H1 (cell line): ENCODE measurements around the gene HES5. TPM values are rescaled to one million over a fixed set of nuclear protein-coding genes. Genes with fewer than 3 reads are reported as not detected.

Experiments used
- CTCF ChIA-PET: fragments of 300-600 bp; sonication (Branson Sonifier 250); formaldehyde crosslinking; loops from one replicate; lab custom pipeline; 2021; ENCODE audit not compliant: partially characterized antibody; lab: Charles Lee
- POLR2A ChIA-PET: fragments of 300-600 bp; sonication (Branson Sonifier 250); formaldehyde crosslinking; loops from one replicate; lab custom pipeline; 2021; ENCODE audit warnings: inconsistent platforms; ENCODE audit not compliant: partially characterized antibody; lab: Charles Lee
- DNase-seq, 2 experiments: peaks; one replicate each; pipeline versions ENCODE4 v3.0.0 to v3.0.0-alpha.2; 2010 to 2022; ENCODE audit warnings: low spot score in 2 of 2, low read depth in 1 of 2, mixed read lengths in 1 of 2
- FAIRE-seq: peaks from 2 replicates; lab custom pipeline; 2011; peaks lifted over from hg19 to GRCh38; lab: Jason Lieb, UNC
- H2AFZ ChIP-seq: 2 replicates; pipeline ENCODE4 v1.8.1; 2012; ENCODE audit warnings: low read length, inconsistent platforms
- H2AK5ac ChIP-seq: 2 replicates; pipeline ENCODE4 v1.6.1; 2013; ENCODE audit warnings: low read depth, low read length
- H2BK120ac ChIP-seq: replicated peaks from 2 replicates; pipeline ENCODE3; 2013; ENCODE audit warnings: low read depth, low read length, inconsistent platforms
- H2BK12ac ChIP-seq: 2 replicates; pipeline ENCODE4 v1.6.1; 2013; ENCODE audit warnings: low read depth, low read length
- H2BK15ac ChIP-seq: 2 replicates; pipeline ENCODE4 v1.6.1; 2013; ENCODE audit warnings: low read length
- H2BK20ac ChIP-seq: 2 replicates; pipeline ENCODE4 v1.6.1; 2013; ENCODE audit warnings: low read length
- H2BK5ac ChIP-seq: 2 replicates; pipeline ENCODE4 v1.6.1; 2013; ENCODE audit warnings: low read depth, low read length
- H3K14ac ChIP-seq: 2 replicates; pipeline ENCODE4 v1.6.1; 2013; ENCODE audit warnings: inconsistent platforms; ENCODE audit not compliant: insufficient read length
- H3K18ac ChIP-seq: 2 replicates; pipeline ENCODE4 v1.6.1; 2013; ENCODE audit warnings: low read length; ENCODE audit errors: extremely low read depth
- H3K23ac ChIP-seq: 2 replicates; pipeline ENCODE4 v1.6.1; 2013; ENCODE audit warnings: inconsistent platforms; ENCODE audit not compliant: insufficient read length
- H3K23me2 ChIP-seq: 2 replicates; pipeline ENCODE4 v1.6.1; 2013; ENCODE audit warnings: low read depth, low read length
- H3K27ac ChIP-seq: 2 replicates; pipeline ENCODE4 v1.6.1; 2011; ENCODE audit warnings: low read depth, low read length, inconsistent platforms
- H3K27me3 ChIP-seq, 4 experiments: replicated peaks in 1 of 4; 1 replicate in 1 of 4; 2 replicates in 3 of 4; pipeline versions ENCODE4 v1.6.1 to v1.8.1; 2011 to 2013; ENCODE audit warnings: low read length in 3 of 4, mild to moderate bottlenecking in 3 of 4, inconsistent platforms in 2 of 4, mixed read lengths in 2 of 4, moderate library complexity in 1 of 4; ENCODE audit not compliant: control insufficient read depth in 3 of 4, insufficient read depth in 3 of 4; ENCODE audit errors: extremely low read depth in 1 of 4
- H3K36me3 ChIP-seq, 4 experiments: 2 replicates each; pipeline versions ENCODE4 v1.6.1 to v1.8.1; 2011 to 2013; ENCODE audit warnings: mild to moderate bottlenecking in 4 of 4, low read length in 3 of 4, moderate library complexity in 2 of 4, control low read depth in 1 of 4, inconsistent platforms in 1 of 4; ENCODE audit not compliant: insufficient read depth in 4 of 4, control insufficient read depth in 2 of 4
- H3K4ac ChIP-seq: replicated peaks from 2 replicates; pipeline ENCODE3; 2013; ENCODE audit warnings: low read length, low read depth, mixed read lengths, inconsistent platforms; ENCODE audit not compliant: insufficient read length
- H3K4me1 ChIP-seq, 4 experiments: replicated peaks in 1 of 4; 1 replicate in 1 of 4; 2 replicates in 3 of 4; pipeline versions ENCODE4 v1.6.1 to v1.8.1; 2011 to 2013; ENCODE audit warnings: low read length in 3 of 4, inconsistent platforms in 2 of 4, mixed read lengths in 1 of 4; ENCODE audit not compliant: insufficient read depth in 4 of 4, control insufficient read depth in 3 of 4
- H3K4me2 ChIP-seq, 2 experiments: 2 replicates each; pipeline versions ENCODE4 v1.6.1 to v1.8.1; 2011 to 2013; ENCODE audit warnings: low read depth in 2 of 2, low read length in 2 of 2, control low read depth in 1 of 2, inconsistent platforms in 1 of 2, mild to moderate bottlenecking in 1 of 2; ENCODE audit not compliant: insufficient read depth in 1 of 2
- H3K4me3 ChIP-seq, 4 experiments: fragments of 200-600, 300-600 bp in 1 of 4; sonication (generic), shearing (Covaris generic), sonication (Bioruptor Twin) in 1 of 4; 2 replicates each; pipeline versions ENCODE4 v1.5.1 to v1.8.1; 2011 to 2016; ENCODE audit warnings: low read length in 4 of 4, low read depth in 3 of 4, control low read depth in 2 of 4, inconsistent platforms in 2 of 4, mild to moderate bottlenecking in 2 of 4, mixed read lengths in 1 of 4, moderate library complexity in 1 of 4; ENCODE audit not compliant: insufficient read depth in 2 of 4; ENCODE audit errors: extremely low read depth in 1 of 4
- H3K56ac ChIP-seq: replicated peaks from 2 replicates; pipeline ENCODE3; 2013; ENCODE audit warnings: low read depth, mild to moderate bottlenecking, mixed read lengths, low read length, inconsistent platforms; ENCODE audit not compliant: insufficient read length
- H3K79me1 ChIP-seq: 2 replicates; pipeline ENCODE4 v1.6.1; 2013; ENCODE audit warnings: low read depth, low read length, control low read depth
- H3K79me2 ChIP-seq, 2 experiments: 2 replicates each; pipeline versions ENCODE4 v1.6.1 to v1.8.1; 2012 to 2013; ENCODE audit warnings: low read length in 2 of 2, mild to moderate bottlenecking in 2 of 2, inconsistent platforms in 1 of 2; ENCODE audit not compliant: insufficient read depth in 2 of 2, control insufficient read depth in 1 of 2
- H3K9ac ChIP-seq, 4 experiments: replicated peaks in 1 of 4; 1 replicate in 1 of 4; 2 replicates in 3 of 4; pipeline versions ENCODE4 v1.6.1 to v1.8.1; 2011 to 2013; ENCODE audit warnings: low read depth in 3 of 4, low read length in 3 of 4, control low read depth in 2 of 4, mild to moderate bottlenecking in 2 of 4, moderate library complexity in 2 of 4, inconsistent platforms in 1 of 4; ENCODE audit errors: extremely low read depth in 1 of 4
- H3K9me3 ChIP-seq, 2 experiments: 2 replicates each; pipeline versions ENCODE4 v1.6.1 to v1.8.1; 2012 to 2013; ENCODE audit warnings: mild to moderate bottlenecking in 2 of 2, moderate library complexity in 2 of 2, control low read depth in 1 of 2, inconsistent platforms in 1 of 2, low read depth in 1 of 2, low read length in 1 of 2, mixed read lengths in 1 of 2; ENCODE audit not compliant: insufficient read depth in 2 of 2
- H4K20me1 ChIP-seq, 2 experiments: replicated peaks in 1 of 2; 2 replicates each; pipeline versions ENCODE3 to v1.8.1; 2011 to 2013; ENCODE audit warnings: inconsistent platforms in 2 of 2, low read length in 2 of 2, mild to moderate bottlenecking in 1 of 2; ENCODE audit not compliant: insufficient read depth in 2 of 2, control insufficient read depth in 1 of 2
- H4K5ac ChIP-seq: 2 replicates; pipeline ENCODE4 v1.6.1; 2013; ENCODE audit warnings: low read length, low read depth, mixed read lengths, inconsistent platforms; ENCODE audit not compliant: insufficient read length
- H4K8ac ChIP-seq: 2 replicates; pipeline ENCODE4 v1.8.0; 2013; ENCODE audit warnings: mild to moderate bottlenecking, moderate library complexity, low read length, inconsistent platforms; ENCODE audit not compliant: insufficient read depth; ENCODE audit errors: extremely low read depth
- H4K91ac ChIP-seq: replicated peaks from 2 replicates; pipeline ENCODE3; 2013; ENCODE audit warnings: low read length, mixed read lengths, inconsistent platforms; ENCODE audit not compliant: insufficient read length
- BACH1 ChIP-seq: IDR thresholded peaks from 2 replicates; pipeline ENCODE4 v1.6.1; 2012; ENCODE audit warnings: low read length, improper control_type of control experiment
- BCL11A ChIP-seq, 2 experiments: IDR thresholded peaks; one replicate each; pipeline ENCODE4 v1.6.1; 2011; ENCODE audit warnings: low read depth in 2 of 2, low read length in 2 of 2, mild to moderate bottlenecking in 2 of 2
- EGR1 ChIP-seq: IDR thresholded peaks from 2 replicates; pipeline ENCODE4 v1.6.1; 2011; ENCODE audit warnings: low read depth, low read length, borderline replicate concordance
- EP300 ChIP-seq, 2 experiments: IDR thresholded peaks; 1 replicate in 1 of 2; 2 replicates in 1 of 2; pipeline ENCODE4 v1.6.1; 2011 to 2012; ENCODE audit warnings: low read depth in 2 of 2, low read length in 2 of 2, mild to moderate bottlenecking in 2 of 2, borderline replicate concordance in 1 of 2, inconsistent platforms in 1 of 2, moderate library complexity in 1 of 2
- MAFK ChIP-seq: IDR thresholded peaks from 2 replicates; pipeline ENCODE4 v1.6.1; 2012; ENCODE audit warnings: low read depth, mild to moderate bottlenecking, improper control_type of control experiment, low read length
- NRF1 ChIP-seq: IDR thresholded peaks from 2 replicates; pipeline ENCODE4 v1.6.1; 2011; ENCODE audit warnings: mild to moderate bottlenecking, low read depth, low read length, improper control_type of control experiment
- POU5F1 ChIP-seq: IDR thresholded peaks from 2 replicates; pipeline ENCODE4 v1.6.1; 2011; ENCODE audit warnings: low read depth, mild to moderate bottlenecking, low read length, moderate library complexity
- RFX5 ChIP-seq: IDR thresholded peaks from 2 replicates; pipeline ENCODE4 v1.6.1; 2011; ENCODE audit warnings: low read depth, low read length, improper control_type of control experiment, borderline replicate concordance
- RXRA ChIP-seq: IDR thresholded peaks from 2 replicates; pipeline ENCODE4 v1.6.1; 2011; ENCODE audit warnings: low read depth, mild to moderate bottlenecking, low read length, moderate library complexity; ENCODE audit not compliant: insufficient read depth
- SIN3A ChIP-seq, 2 experiments: IDR thresholded peaks in 1 of 2; conservative IDR thresholded peaks in 1 of 2; 2 replicates each; pipeline ENCODE4 v1.6.1; 2011 to 2012; ENCODE audit warnings: low read length in 2 of 2, improper control_type of control experiment in 1 of 2, low read depth in 1 of 2, mild to moderate bottlenecking in 1 of 2
- SIX5 ChIP-seq: IDR thresholded peaks from 2 replicates; pipeline ENCODE4 v1.6.1; 2011; ENCODE audit warnings: mild to moderate bottlenecking, low read depth, low read length
- SUZ12 ChIP-seq: fragments of 200-600 bp; sonication (generic); IDR thresholded peaks from 2 replicates; pipeline ENCODE4 v1.6.1; 2012; ENCODE audit warnings: mild to moderate bottlenecking, inconsistent platforms, low read length, moderate library complexity, mixed read lengths
- WGBS, 2 experiments: shearing (Covaris generic) in 1 of 2; methylation state at CpG; one replicate each; pipeline versions ENCODE4 v1.1.6 to v1.1.7; 2013 to 2015; ENCODE audit warnings: low lambda C conversion rate in 2 of 2, mixed read lengths in 2 of 2, inconsistent platforms in 1 of 2, low coverage in 1 of 2, missing lambda C conversion rate in 1 of 2; ENCODE audit not compliant: insufficient replicate concordance in 2 of 2, insufficient coverage in 1 of 2, insufficient read length in 1 of 2; ENCODE audit errors: extremely low coverage in 1 of 2, missing lambda C conversion rate in 1 of 2; 5-methylcytosine and 5-hydroxymethylcytosine counted together
- polyA plus RNA-seq, 7 experiments: library from polyadenylated mRNA; depleted of rRNA in 3 of 7; stranded (reverse) in 5 of 7; unstranded in 2 of 7; fragments of >200 nt in 5 of 7; fragments of 200-250 nt in 2 of 7; gene quantifications; 1 replicate in 5 of 7; 2 replicates in 1 of 7; 4 replicates in 1 of 7; pipeline versions ENCODE4 v1.2.1 to v1.2.3, GENCODE V29; 2011 to 2013; ENCODE audit warnings: missing spikeins in 2 of 7, mixed read lengths in 2 of 7
- total RNA-seq: library from RNA; stranded (reverse); fragmentation: NEBNext Ultra II Directional; extraction: Animal tissue kit (Norgen Biotek cat#: 25700); gene quantifications from 2 replicates; pipeline ENCODE4 v1.2.1, GENCODE V29; 2021

Gene HES5
- total and polyA plus RNA-seq, 2 of the 8 experiments (the other 6 are each of a cell fraction or from before 2014, with no cell fraction given) = 0.22 TPM; not detected in 1

GRCh38 chr1:2516946-2517345 is 13.1 kb downstream of the HES5 start:
- no peak overlapping the region for H2BK15ac ChIP-seq
- H4K8ac ChIP-seq = no peak overlapping the region
- no peak overlapping the region for H3K4ac ChIP-seq
- no peak overlapping the region for H3K9ac ChIP-seq
- H2BK120ac ChIP-seq = no peak overlapping the region
- no peak overlapping the region for H3K23ac ChIP-seq
- no peak overlapping the region for H2BK12ac ChIP-seq
- ChIA-PET POLR2A (interaction anchor here (0.7 kb wide), 1 partner anchor 15 kb away, joined by 3 read pairs; no protein-coding TSS in a partner anchor), CTCF (interaction anchor here (0.8 to 2.8 kb wide), 2 partner anchors 86 to 901 kb away, joined by 3 to 6 read pairs; no protein-coding TSS in a partner anchor)
- no peak overlapping the region for H3K18ac ChIP-seq
- no peak for DNase-seq
- no peak overlapping the region for H4K5ac ChIP-seq
- no peak overlapping the region for H3K4me2 ChIP-seq
- H3K9me3 ChIP-seq = no peaks in the 10 kb centered on the region
- H3K4me1 ChIP-seq = no peaks in the 10 kb centered on the region; a peak in 1 of 7 replicates
- peaks cover 4 to 19% of the 10 kb centered on the region in 2 experiments for H4K20me1 ChIP-seq
- no peak overlapping the region for H2AK5ac ChIP-seq
- 95% methylated on average over 12 of the region's 14 CpGs; no CpG with 5 or more reads in 1 of the 2 experiments for WGBS, 2 experiments
- FAIRE-seq = no peak
- H3K79me2 ChIP-seq = peaks cover 0 to 3% of the 10 kb centered on the region in 2 experiments; a peak in 1 of 4 replicates
- H3K56ac ChIP-seq = no peak overlapping the region
- H3K79me1 ChIP-seq = peaks cover 4% of the 10 kb centered on the region
- H3K4me3 ChIP-seq = no peak overlapping the region
- H3K14ac ChIP-seq = no peak overlapping the region
- H4K91ac ChIP-seq = no peak overlapping the region
- peaks cover 18 to 64% (median 42%) of the 10 kb centered on the region in 4 experiments; a peak in 7 of 8 replicates for H3K36me3 ChIP-seq
- H3K23me2 ChIP-seq = no peaks in the 10 kb centered on the region
- no peak overlapping the region for H2BK5ac ChIP-seq
- no peaks in the 10 kb centered on the region for H3K27me3 ChIP-seq
- H2AFZ ChIP-seq = no peak overlapping the region
- H3K27ac ChIP-seq = no peak overlapping the region
- H2BK20ac ChIP-seq = no peak overlapping the region
- TF ChIP-seq BCL11A (IDR thresholded peaks at IDR 0.05; ENCODE audit: low read depth in 2 of 2, low read length in 2 of 2) = no peak
- no peak for TF ChIP-seq SIN3A (conservative IDR thresholded peaks at IDR 0.05 in 1 of 2, IDR thresholded peaks at IDR 0.05 in 1 of 2; ENCODE audit: low read depth in 1 of 2, low read length in 2 of 2)
- no peak for TF ChIP-seq NRF1
- TF ChIP-seq RFX5 = no peak
- TF ChIP-seq SUZ12 = no peak
- TF ChIP-seq MAFK = no peak
- TF ChIP-seq RXRA = no peak
- TF ChIP-seq POU5F1 = no peak
- TF ChIP-seq SIX5 = no peak
- TF ChIP-seq BACH1 = no peak
- TF ChIP-seq EP300 (IDR thresholded peaks at IDR 0.05; ENCODE audit: borderline replicate concordance in 1 of 2, low read depth in 2 of 2, low read length in 2 of 2) = no peak
- no peak for TF ChIP-seq EGR1
